ENCODE measurements around the gene MIGA2. TPM values are rescaled to one million over a fixed set of nuclear protein-coding genes. Genes with fewer than 3 reads are reported as not detected.

The MIGA2 gene
- total and polyA plus RNA-seq, 9 of the 15 experiments (the other 6 are each of a cell fraction or from before 2014, with no cell fraction given), result 0.15 to 54.1 (median 18.0) TPM

GRCh38 chr9:129023036-129023907 is 13.2 kb upstream of the MIGA2 start (continued):
- TF ChIP-seq, protein P1, sequence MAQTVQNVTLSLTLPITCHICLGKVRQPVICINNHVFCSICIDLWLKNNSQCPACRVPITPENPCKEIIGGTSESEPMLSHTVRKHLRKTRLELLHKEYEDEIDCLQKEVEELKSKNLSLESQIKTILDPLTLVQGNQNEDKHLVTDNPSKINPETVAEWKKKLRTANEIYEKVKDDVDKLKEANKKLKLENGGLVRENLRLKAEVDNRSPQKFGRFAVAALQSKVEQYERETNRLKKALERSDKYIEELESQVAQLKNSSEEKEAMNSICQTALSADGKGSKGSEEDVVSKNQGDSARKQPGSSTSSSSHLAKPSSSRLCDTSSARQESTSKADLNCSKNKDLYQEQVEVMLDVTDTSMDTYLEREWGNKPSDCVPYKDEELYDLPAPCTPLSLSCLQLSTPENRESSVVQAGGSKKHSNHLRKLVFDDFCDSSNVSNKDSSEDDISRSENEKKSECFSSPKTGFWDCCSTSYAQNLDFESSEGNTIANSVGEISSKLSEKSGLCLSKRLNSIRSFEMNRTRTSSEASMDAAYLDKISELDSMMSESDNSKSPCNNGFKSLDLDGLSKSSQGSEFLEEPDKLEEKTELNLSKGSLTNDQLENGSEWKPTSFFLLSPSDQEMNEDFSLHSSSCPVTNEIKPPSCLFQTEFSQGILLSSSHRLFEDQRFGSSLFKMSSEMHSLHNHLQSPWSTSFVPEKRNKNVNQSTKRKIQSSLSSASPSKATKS (CRISPR knock-in tag; IDR thresholded peaks at IDR 0.05), result no peak
- no peak; the same call in 1 of the 2 replicates for TF ChIP-seq RAD51 (IDR thresholded peaks at IDR 0.05; ENCODE audit: borderline replicate concordance, low read depth)
- no peak for TF ChIP-seq COPS2 (conservative IDR thresholded peaks at IDR 0.05)
- TF ChIP-seq CHD4 (IDR thresholded peaks at IDR 0.05; ENCODE audit: insufficient read depth, insufficient replicate concordance, low read depth, low read length, poor library complexity, severe bottlenecking), result peak; percentile 77
- TF ChIP-seq, protein P2, sequence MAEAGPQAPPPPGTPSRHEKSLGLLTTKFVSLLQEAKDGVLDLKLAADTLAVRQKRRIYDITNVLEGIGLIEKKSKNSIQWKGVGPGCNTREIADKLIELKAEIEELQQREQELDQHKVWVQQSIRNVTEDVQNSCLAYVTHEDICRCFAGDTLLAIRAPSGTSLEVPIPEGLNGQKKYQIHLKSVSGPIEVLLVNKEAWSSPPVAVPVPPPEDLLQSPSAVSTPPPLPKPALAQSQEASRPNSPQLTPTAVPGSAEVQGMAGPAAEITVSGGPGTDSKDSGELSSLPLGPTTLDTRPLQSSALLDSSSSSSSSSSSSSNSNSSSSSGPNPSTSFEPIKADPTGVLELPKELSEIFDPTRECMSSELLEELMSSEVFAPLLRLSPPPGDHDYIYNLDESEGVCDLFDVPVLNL (CRISPR knock-in tag; IDR thresholded peaks at IDR 0.05; ENCODE audit: low read depth), result 0 out of 2 replicates have a peak, but pooled peaks have one; percentile 51
- TF ChIP-seq MEIS2 (IDR thresholded peaks at IDR 0.05; ENCODE audit: partially characterized antibody), result peak; percentile 94
- TF ChIP-seq SAFB2 (IDR thresholded peaks at IDR 0.05; ENCODE audit: borderline replicate concordance, low read depth, low read length, severe bottlenecking), result no peak
- TF ChIP-seq SRSF7 (optimal IDR thresholded peaks at IDR 0.05; ENCODE audit: low read depth, low read length), result no peak
- peak; percentile 82; the same call in 1 of the 2 replicates for TF ChIP-seq CBFB (CRISPR knock-in tag; IDR thresholded peaks at IDR 0.05)
- TF ChIP-seq HDAC3 (IDR thresholded peaks at IDR 0.05; ENCODE audit: borderline replicate concordance, partially characterized antibody), result no peak
- no peak for TF ChIP-seq ZC3H11A (IDR thresholded peaks at IDR 0.05; ENCODE audit: low read depth, low read length)
- TF ChIP-seq FOXK2 (conservative IDR thresholded peaks at IDR 0.05 in 1 of 2, IDR thresholded peaks at IDR 0.05 in 1 of 2; ENCODE audit: low read depth in 2 of 2), result peak in 1 of 2 experiments; percentile 26; a peak in 2 of 4 replicates
- TF ChIP-seq TAF1 (IDR thresholded peaks at IDR 0.05; ENCODE audit: control insufficient read depth, extremely low read depth, insufficient read depth, low read length, severe bottlenecking), result no peak
- no peak for TF ChIP-seq GABPA (tag; conservative IDR thresholded peaks at IDR 0.05; ENCODE audit: low read depth)
- no peak for TF ChIP-seq ILK (tag; IDR thresholded peaks at IDR 0.05; ENCODE audit: borderline replicate concordance, low read depth)
- no peak for TF ChIP-seq CAMTA2 (CRISPR knock-in tag; conservative IDR thresholded peaks at IDR 0.05)
- no peak for TF ChIP-seq MCM5 (IDR thresholded peaks at IDR 0.05; ENCODE audit: low read depth)
- TF ChIP-seq KHSRP (IDR thresholded peaks at IDR 0.05), result no peak
- TF ChIP-seq FOXA3 (CRISPR knock-in tag; conservative IDR thresholded peaks at IDR 0.05 in 1 of 2, IDR thresholded peaks at IDR 0.05 in 1 of 2), result no peak
- TF ChIP-seq YY1 (IDR thresholded peaks at IDR 0.05; ENCODE audit: borderline replicate concordance in 1 of 3, control insufficient read depth in 1 of 3, extremely low read depth in 1 of 3, insufficient read depth in 3 of 3, insufficient read length in 1 of 3, insufficient replicate concordance in 2 of 3, low read depth in 1 of 3, low read length in 2 of 3), result peak in 2 of 3 experiments; percentile 69 to 75
- 0 out of 2 replicates have a peak, but pooled peaks have one; percentile 76 for TF ChIP-seq SREBF2 (CRISPR knock-in tag; IDR thresholded peaks at IDR 0.05)
